Transverse colon (tissue), 4 donors: ENCODE results near the gene FAM171A2.

Experiments
- POLR2A ChIP-seq: fragments of 450-650 bp; IDR thresholded peaks from one replicate; pipeline ENCODE4 v1.6.1; 2016; ENCODE audit warnings: antibody characterized with exemption, mild to moderate bottlenecking, moderate library complexity
- POLR2AphosphoS5 ChIP-seq, 3 donors: sonication (generic); formaldehyde crosslinking; IDR thresholded peaks; one replicate each; pipeline ENCODE4 v1.6.1; 2016; ENCODE audit warnings: antibody characterized with exemption in 3 of 3
- TF ChIP-seq, protein P1 (sequence below), 5 experiments: fragments of 200-600 bp in 3 of 5; fragments of 450-650 bp in 2 of 5; sonication (generic) in 3 of 5; IDR thresholded peaks; 1 replicate in 2 of 5; 2 replicates in 3 of 5; pipeline ENCODE4 v1.5.1; 2016 to 2017; ENCODE audit warnings: antibody characterized with exemption in 5 of 5, inconsistent platforms in 3 of 5, mild to moderate bottlenecking in 2 of 5, moderate library complexity in 1 of 5

DNA sequence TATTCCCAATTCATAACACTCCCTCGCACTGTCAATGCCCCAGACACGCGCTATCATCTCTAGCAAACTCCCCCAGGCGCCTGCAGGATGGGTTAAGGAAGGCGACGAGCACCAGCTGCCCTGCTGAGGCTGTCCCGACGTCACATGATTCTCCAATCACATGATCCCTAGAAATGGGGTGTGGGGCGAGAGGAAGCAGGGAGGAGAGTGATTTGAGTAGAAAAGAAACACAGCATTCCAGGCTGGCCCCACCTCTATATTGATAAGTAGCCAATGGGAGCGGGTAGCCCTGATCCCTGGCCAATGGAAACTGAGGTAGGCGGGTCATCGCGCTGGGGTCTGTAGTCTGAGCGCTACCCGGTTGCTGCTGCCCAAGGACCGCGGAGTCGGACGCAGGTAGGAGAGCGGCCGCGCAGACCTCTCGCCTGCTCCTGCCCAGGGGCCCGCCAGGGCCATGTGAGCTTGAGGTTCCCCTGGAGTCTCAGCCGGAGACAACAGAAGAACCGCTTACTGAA, 18.7 kb downstream of the FAM171A2 start, which contains the start of gene GRN:
- TF ChIP-seq, protein P1, sequence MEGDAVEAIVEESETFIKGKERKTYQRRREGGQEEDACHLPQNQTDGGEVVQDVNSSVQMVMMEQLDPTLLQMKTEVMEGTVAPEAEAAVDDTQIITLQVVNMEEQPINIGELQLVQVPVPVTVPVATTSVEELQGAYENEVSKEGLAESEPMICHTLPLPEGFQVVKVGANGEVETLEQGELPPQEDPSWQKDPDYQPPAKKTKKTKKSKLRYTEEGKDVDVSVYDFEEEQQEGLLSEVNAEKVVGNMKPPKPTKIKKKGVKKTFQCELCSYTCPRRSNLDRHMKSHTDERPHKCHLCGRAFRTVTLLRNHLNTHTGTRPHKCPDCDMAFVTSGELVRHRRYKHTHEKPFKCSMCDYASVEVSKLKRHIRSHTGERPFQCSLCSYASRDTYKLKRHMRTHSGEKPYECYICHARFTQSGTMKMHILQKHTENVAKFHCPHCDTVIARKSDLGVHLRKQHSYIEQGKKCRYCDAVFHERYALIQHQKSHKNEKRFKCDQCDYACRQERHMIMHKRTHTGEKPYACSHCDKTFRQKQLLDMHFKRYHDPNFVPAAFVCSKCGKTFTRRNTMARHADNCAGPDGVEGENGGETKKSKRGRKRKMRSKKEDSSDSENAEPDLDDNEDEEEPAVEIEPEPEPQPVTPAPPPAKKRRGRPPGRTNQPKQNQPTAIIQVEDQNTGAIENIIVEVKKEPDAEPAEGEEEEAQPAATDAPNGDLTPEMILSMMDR (IDR thresholded peaks at IDR 0.05): no peak
- TF ChIP-seq POLR2A (peak; percentile 91), POLR2AphosphoS5 (IDR thresholded peaks at IDR 0.05) (peak; percentile 88 to 92 (median 89))
